GM21786 (cell line): ENCODE measurements around the gene RIMBP2.
"Not testable (repeated sequence)": the region's sequence is repeated elsewhere in the genome, so short reads cannot be mapped to it uniquely, and the experiment has no call there.

Source experiments
- ATAC-seq: cut with Tn5 transposase; IDR thresholded peaks from one replicate; pipeline ENCODE4 v1.9.1; 2021; ENCODE audit not compliant: unreplicated experiment

Gene RIMBP2

GRCh38 chr12:130658145-130658911 is 57.8 kb downstream of the RIMBP2 start:
- ATAC-seq = no peak

- ATAC-seq = no peak
Measured at GRCh38 chr12:130656411-130656810, 59.7 kb downstream of the RIMBP2 start.

- ATAC-seq = no peak
Measured at GRCh38 chr12:130655881-130656280, 60.2 kb downstream of the RIMBP2 start.

GRCh38 chr12:130655010-130655409 is 61.1 kb downstream of the RIMBP2 start:
- ATAC-seq = no peak

- ATAC-seq = no peak
Measured at GRCh38 chr12:130651188-130651959, 64.7 kb downstream of the RIMBP2 start.

GRCh38 chr12:130650131-130650530 is 66.0 kb downstream of the RIMBP2 start:
- ATAC-seq = no peak

GRCh38 chr12:130649101-130650045 is 66.7 kb downstream of the RIMBP2 start:
- ATAC-seq = no peak

- no peak for ATAC-seq
Measured at GRCh38 chr12:130647814-130648213, 68.3 kb downstream of the RIMBP2 start.

GRCh38 chr12:130646716-130647370 is 69.3 kb downstream of the RIMBP2 start:
- ATAC-seq = no peak

- ATAC-seq = not testable (repeated sequence)
Measured at GRCh38 chr12:130646191-130646590, 69.9 kb downstream of the RIMBP2 start.

- ATAC-seq = no peak
Measured at GRCh38 chr12:130645751-130646150, 70.3 kb downstream of the RIMBP2 start.

- no peak for ATAC-seq
Measured at GRCh38 chr12:130644566-130644965, 71.5 kb downstream of the RIMBP2 start.

- ATAC-seq = no peak
Measured at GRCh38 chr12:130644146-130644545, 72.0 kb downstream of the RIMBP2 start.

- ATAC-seq = no peak
Measured at GRCh38 chr12:130642856-130643255, 73.2 kb downstream of the RIMBP2 start.

- ATAC-seq = no peak
Measured at GRCh38 chr12:130641533-130642184, 74.4 kb downstream of the RIMBP2 start.

GRCh38 chr12:130640901-130641300 is 75.2 kb downstream of the RIMBP2 start:
- no peak for ATAC-seq

GRCh38 chr12:130640496-130640895 is 75.6 kb downstream of the RIMBP2 start:
- ATAC-seq = no peak

- ATAC-seq = no peak
Measured at GRCh38 chr12:130639476-130640424, 76.3 kb downstream of the RIMBP2 start.

- no peak for ATAC-seq
Measured at GRCh38 chr12:130636370-130636769, 79.7 kb downstream of the RIMBP2 start.
